Upper lobe of right lung (tissue), 1 donor: Measurements from ENCODE around the gene DDX59. TPM values are rescaled to one million over a fixed set of nuclear protein-coding genes. Genes with fewer than 3 reads are reported as not detected.

Source experiments
- ATAC-seq: fragments of 200-7000 bp; cut with Tn5 transposase; one replicate; pipeline ENCODE4 v1.9.1; 2020; ENCODE audit warnings: mild to moderate bottlenecking, moderate library complexity
- DNase-seq: peaks from one replicate; pipeline ENCODE4 v3.0.0-alpha.2; 2020
- H3K27ac ChIP-seq: fragments of 200-600 bp; one replicate; pipeline ENCODE4 v1.8.0; 2022
- H3K27me3 ChIP-seq: fragments of 200-600 bp; one replicate; pipeline ENCODE4 v1.8.0; 2022; ENCODE audit warnings: mild to moderate bottlenecking
- H3K36me3 ChIP-seq: fragments of 200-600 bp; one replicate; pipeline ENCODE4 v1.8.0; 2022
- H3K4me1 ChIP-seq: fragments of 200-600 bp; one replicate; pipeline ENCODE4 v1.8.0; 2022
- H3K4me3 ChIP-seq: fragments of 200-600 bp; one replicate; pipeline ENCODE4 v1.8.0; 2022; ENCODE audit warnings: mild to moderate bottlenecking
- H3K9me3 ChIP-seq: fragments of 200-600 bp; one replicate; pipeline ENCODE4 v1.8.0; 2022
- CTCF ChIP-seq: fragments of 200-600 bp; IDR thresholded peaks from one replicate; pipeline ENCODE4 v1.8.0; 2022; ENCODE audit warnings: antibody characterized with exemption
- intact Hi-C: fragments of 100-400 bp; cut with DNase I; formaldehyde crosslinking; loops from one replicate; pipeline ENCODE4 v1.11.0; 2022
- total RNA-seq: library from RNA; stranded (reverse); fragmentation: NEBNext Ultra II Directional; extraction: Animal tissue kit (Norgen Biotek cat#: 25700); gene quantifications from one replicate; pipeline ENCODE4 v1.2.1, GENCODE V29; 2021
- donor health status: DM: no; HTN: yes; CAD: no; lungs with severe emphysema.

Gene DDX59
- total RNA-seq, 1 donor from 2014 or later = 14.9 TPM

GRCh38 chr1:200646515-200646914 is 23.2 kb downstream of the DDX59 start:
- TF ChIP-seq CTCF = no peak
- Histone ChIP-seq H3K27ac (no peak overlapping the region), H3K9me3 (no peaks in the 10 kb centered on the region), H3K27me3 (no peaks in the 10 kb centered on the region), H3K4me3 (no peak overlapping the region), H3K36me3 (peaks cover 53% of the 10 kb centered on the region), H3K4me1 (no peaks in the 10 kb centered on the region)
- ATAC-seq (no peak), DNase-seq (no peak)
- intact Hi-C loops = no loop called here

DNA sequence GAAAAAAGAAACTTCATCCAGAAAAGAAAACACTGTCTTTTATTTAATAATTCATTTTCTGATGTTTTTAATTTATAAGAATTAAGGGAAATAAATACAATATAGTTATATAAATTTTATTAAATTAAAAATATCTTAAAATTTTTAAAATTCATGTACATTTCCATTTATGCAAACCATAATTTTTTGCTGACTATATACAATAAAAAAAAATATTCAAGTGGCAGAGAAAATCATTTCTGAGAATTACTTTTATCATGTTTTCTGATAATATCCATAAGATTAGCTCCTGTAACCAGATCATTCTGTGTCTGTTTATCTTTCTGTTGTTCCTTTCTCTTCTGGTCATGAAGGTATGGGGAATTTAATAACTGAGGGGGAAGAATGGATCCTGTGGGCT is 25.7 kb downstream of the DDX59 start:
- intact Hi-C loops = no loop called here
- TF ChIP-seq CTCF = no peak

GRCh38 chr1:200642481-200642880 is 27.2 kb downstream of the DDX59 start:
- intact Hi-C loops = no loop called here
- Histone ChIP-seq H3K9me3 (no peaks in the 10 kb centered on the region), H3K27me3 (no peaks in the 10 kb centered on the region), H3K4me1 (peaks cover 5% of the 10 kb centered on the region), H3K27ac (peak overlapping the region; percentile 25), H3K36me3 (peaks cover 30% of the 10 kb centered on the region), H3K4me3 (no peak overlapping the region)
- ATAC-seq (peak; percentile 83), DNase-seq (no peak)
- no peak for TF ChIP-seq CTCF

More for the DNA sequence above, 25.7 kb downstream of the DDX59 start:
- Histone ChIP-seq H3K4me3 (no peak overlapping the region), H3K4me1 (peaks cover 5% of the 10 kb centered on the region), H3K36me3 (peaks cover 40% of the 10 kb centered on the region), H3K27me3 (no peaks in the 10 kb centered on the region), H3K27ac (no peak overlapping the region), H3K9me3 (no peaks in the 10 kb centered on the region)
- DNase-seq (no peak), ATAC-seq (no peak)

- Histone ChIP-seq H3K27me3 (no peaks in the 10 kb centered on the region), H3K36me3 (peaks cover 22% of the 10 kb centered on the region), H3K4me1 (peaks cover 5% of the 10 kb centered on the region), H3K27ac (no peak overlapping the region), H3K9me3 (no peaks in the 10 kb centered on the region), H3K4me3 (no peak overlapping the region)
- ATAC-seq (no peak), DNase-seq (no peak)
- TF ChIP-seq CTCF = no peak
- intact Hi-C loops = no loop called here
Measured at GRCh38 chr1:200640963-200641401, 28.7 kb downstream of the DDX59 start.

- ATAC-seq = no peak
- no peak for TF ChIP-seq CTCF
- intact Hi-C loops = no loop called here
Measured at GRCh38 chr1:200640373-200640962, 29.2 kb downstream of the DDX59 start.

GRCh38 chr1:200638073-200638472 is 31.6 kb downstream of the DDX59 start:
- no peak overlapping the region for H3K27ac ChIP-seq
- DNase-seq = no peak
- intact Hi-C loops = no loop called here
- no peaks in the 10 kb centered on the region for H3K36me3 ChIP-seq
- H3K27me3 ChIP-seq = no peaks in the 10 kb centered on the region
- H3K9me3 ChIP-seq = no peaks in the 10 kb centered on the region
- TF ChIP-seq CTCF = no peak
- no peak for ATAC-seq
- peaks cover 5% of the 10 kb centered on the region for H3K4me1 ChIP-seq
- H3K4me3 ChIP-seq = no peak overlapping the region

More at GRCh38 chr1:200640373-200640962, 29.2 kb downstream of the DDX59 start:
- peak overlapping the region; percentile 37 for H3K27ac ChIP-seq
- DNase-seq = no peak
- H3K9me3 ChIP-seq = no peaks in the 10 kb centered on the region
- H3K4me1 ChIP-seq = peaks cover 5% of the 10 kb centered on the region
- H3K4me3 ChIP-seq = no peak overlapping the region
- peaks cover 17% of the 10 kb centered on the region for H3K36me3 ChIP-seq
- no peaks in the 10 kb centered on the region for H3K27me3 ChIP-seq
